T-helper 1 cell treated with Interleukin-12 subunit alpha and Interleukin-12 subunit beta and Interleukin-4 antibody, amounts not matched to agents 30 μg/mL and 1 μg/mL, for 36 hours (primary cell): Measurements from ENCODE around the gene CYCS.
"Not testable (repeated sequence)": the region's sequence is repeated elsewhere in the genome, so short reads cannot be mapped to it uniquely, and the experiment has no call there.

Source experiments
- H3K27ac Mint-ChIP-seq: one replicate; pipeline ENCODE4 v1.8.0; 2021; ENCODE audit warnings: mild to moderate bottlenecking, mixed read lengths
- H3K27me3 Mint-ChIP-seq: one replicate; pipeline ENCODE4 v1.8.0; 2021; ENCODE audit warnings: low read depth, mixed read lengths
- H3K36me3 Mint-ChIP-seq: one replicate; pipeline ENCODE4 v1.8.0; 2021; ENCODE audit warnings: low read depth, mixed read lengths
- H3K4me1 Mint-ChIP-seq: one replicate; pipeline ENCODE4 v1.8.0; 2021; ENCODE audit warnings: low read depth, mixed read lengths
- H3K4me3 Mint-ChIP-seq: one replicate; pipeline ENCODE4 v1.8.0; 2021; ENCODE audit warnings: mild to moderate bottlenecking, moderate library complexity, mixed read lengths
- H3K9me3 Mint-ChIP-seq: one replicate; pipeline ENCODE4 v1.8.0; 2021; ENCODE audit warnings: mixed read lengths

CYCS gene

DNA sequence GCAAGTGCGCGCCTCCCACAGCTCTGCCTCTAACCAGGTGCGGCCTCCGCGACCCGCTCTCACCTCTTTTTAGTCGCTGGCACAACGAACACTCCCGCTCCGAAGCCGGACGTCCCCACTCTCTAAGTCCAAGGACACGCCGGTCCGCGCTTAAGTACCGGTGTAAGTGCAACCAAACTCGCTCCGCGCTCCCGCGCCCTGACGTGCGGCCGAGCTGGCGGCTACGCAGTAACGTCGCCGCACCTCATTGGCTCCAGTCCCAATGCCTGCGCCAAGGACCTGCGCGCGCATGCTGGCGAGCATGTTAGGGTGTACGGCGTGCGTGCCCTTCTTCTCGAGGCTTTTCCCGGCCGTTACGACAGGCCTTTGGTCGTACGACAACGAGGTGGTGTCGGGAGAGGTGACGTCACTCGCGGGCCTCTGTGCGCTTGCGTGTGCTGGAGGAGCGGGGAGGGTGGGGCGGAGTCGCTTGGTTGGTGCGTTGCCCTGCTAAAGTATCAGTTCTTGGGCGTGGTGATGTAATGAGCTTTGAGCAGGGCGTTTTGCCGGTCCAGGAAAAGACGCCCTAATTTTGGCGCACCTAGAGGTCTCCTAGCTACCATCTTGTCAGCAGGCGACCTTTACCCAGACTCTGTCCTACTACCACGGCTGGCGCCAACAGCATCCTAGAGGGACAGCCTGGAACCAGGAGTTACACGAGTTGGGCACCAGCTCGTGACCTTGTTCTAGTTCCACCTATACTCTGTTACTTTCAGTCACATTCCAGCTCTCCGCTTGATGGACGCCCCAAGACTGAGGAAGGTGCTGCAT lies at the start of gene CYCS:
CYCS (minus strand) TSS at position 124 of the 810 bp plus-strand sequence. CDS start 1,141 bp downstream, outside the sequence.
- Mint-ChIP-seq H3K9me3 (no peaks in the 10 kb centered on the region), H3K27me3 (no peaks in the 10 kb centered on the region), H3K27ac (peak within 1 kb of the TSS; percentile 100), H3K36me3 (peaks cover 32% of the 10 kb centered on the region), H3K4me1 (peaks cover 17% of the 10 kb centered on the region), H3K4me3 (peak within 1 kb of the TSS; percentile 100)

DNA sequence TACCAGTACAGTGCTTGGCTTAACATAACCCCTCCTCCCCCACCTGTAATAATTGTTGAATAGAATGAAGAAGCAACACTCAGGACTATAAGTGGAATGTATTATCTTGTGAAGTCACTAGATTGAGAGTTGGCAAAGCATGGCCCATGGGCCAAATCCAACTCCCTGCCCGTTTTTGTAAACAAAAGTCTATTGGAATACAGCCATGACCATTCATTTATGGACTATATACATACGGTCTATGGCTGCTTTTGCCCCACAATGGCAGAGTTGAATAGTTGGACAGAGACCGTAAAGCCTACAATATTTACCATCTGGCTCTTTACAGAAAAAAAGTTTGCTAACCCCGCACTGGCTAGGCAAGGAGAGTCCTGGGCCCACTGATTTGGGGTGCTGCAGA lies 48.1 kb upstream of the CYCS start:
- H3K36me3 Mint-ChIP-seq = peaks cover 6% of the 10 kb centered on the region
- no peak overlapping the region for H3K4me3 Mint-ChIP-seq
- no peaks in the 10 kb centered on the region for H3K27me3 Mint-ChIP-seq
- H3K4me1 Mint-ChIP-seq = peaks cover 6% of the 10 kb centered on the region
- H3K9me3 Mint-ChIP-seq = peaks cover 5% of the 10 kb centered on the region
- no peak overlapping the region for H3K27ac Mint-ChIP-seq

DNA sequence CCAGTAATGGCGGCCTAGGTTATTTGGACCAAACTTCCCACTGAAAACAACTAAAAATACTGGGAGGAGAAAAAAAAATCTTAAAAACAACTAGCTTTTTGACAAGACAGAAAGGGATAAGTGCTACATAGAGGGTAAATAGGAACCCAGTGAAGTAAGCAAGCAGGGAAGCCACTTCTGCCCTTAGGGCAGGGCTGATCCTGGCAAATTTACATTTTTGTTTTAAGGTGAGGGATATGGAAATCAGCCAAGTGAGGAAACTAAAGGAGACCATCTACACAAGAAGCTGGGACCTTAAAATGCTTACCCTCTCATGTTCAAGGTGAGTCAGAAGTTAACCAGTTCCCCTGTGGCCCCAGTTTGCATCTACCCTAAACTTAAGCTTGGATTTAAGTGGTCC lies 46.5 kb upstream of the CYCS start:
- Mint-ChIP-seq H3K9me3 (peaks cover 5% of the 10 kb centered on the region), H3K4me1 (peaks cover under 1% of the 10 kb centered on the region), H3K27me3 (no peaks in the 10 kb centered on the region), H3K36me3 (peaks cover 3% of the 10 kb centered on the region), H3K27ac (no peak overlapping the region), H3K4me3 (no peak overlapping the region)

DNA sequence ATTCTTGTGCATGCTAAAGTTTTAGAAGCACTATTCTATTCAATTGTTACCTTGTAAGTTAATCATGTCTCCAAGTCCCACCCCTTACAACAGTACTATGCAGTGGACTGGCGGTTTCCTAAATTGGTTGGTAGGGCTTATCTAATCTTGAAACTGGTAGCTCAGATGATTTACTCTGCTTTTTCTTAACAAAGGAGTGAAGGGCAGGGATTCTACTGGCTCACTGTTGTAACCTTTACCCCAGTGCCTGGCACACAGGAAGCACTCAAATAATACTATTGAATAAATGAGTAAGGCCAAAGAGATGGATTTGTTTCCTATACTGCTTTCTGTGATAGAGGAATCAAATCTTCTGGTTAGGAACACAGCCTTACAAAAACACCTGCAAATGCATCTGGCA lies 46.0 kb upstream of the CYCS start:
- H3K36me3 Mint-ChIP-seq = peaks cover 3% of the 10 kb centered on the region
- H3K9me3 Mint-ChIP-seq = peaks cover 5% of the 10 kb centered on the region
- no peaks in the 10 kb centered on the region for H3K4me1 Mint-ChIP-seq
- H3K27ac Mint-ChIP-seq = no peak overlapping the region
- no peak overlapping the region for H3K4me3 Mint-ChIP-seq
- H3K27me3 Mint-ChIP-seq = no peaks in the 10 kb centered on the region

DNA sequence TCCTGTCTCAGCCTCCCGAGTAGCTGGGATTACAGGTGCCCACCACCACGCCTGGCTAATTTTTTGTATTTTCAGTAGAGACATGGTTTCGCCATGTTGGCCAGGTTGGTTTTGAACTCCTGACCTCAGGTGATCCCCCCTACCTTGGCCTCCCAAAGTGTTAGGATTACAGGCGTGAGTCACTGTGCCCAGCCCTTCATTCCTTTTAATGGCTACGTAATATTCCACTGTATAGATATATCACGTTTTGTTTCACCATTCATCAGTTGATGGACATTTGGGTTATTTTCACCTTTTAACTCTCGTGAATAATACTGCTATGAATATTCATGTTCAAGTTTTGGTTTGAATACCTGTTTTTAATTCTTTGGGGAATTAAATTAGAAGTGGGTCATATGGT lies 44.6 kb upstream of the CYCS start:
- no peaks in the 10 kb centered on the region for H3K4me1 Mint-ChIP-seq
- H3K27ac Mint-ChIP-seq = no peak overlapping the region
- peaks cover 5% of the 10 kb centered on the region for H3K9me3 Mint-ChIP-seq

DNA sequence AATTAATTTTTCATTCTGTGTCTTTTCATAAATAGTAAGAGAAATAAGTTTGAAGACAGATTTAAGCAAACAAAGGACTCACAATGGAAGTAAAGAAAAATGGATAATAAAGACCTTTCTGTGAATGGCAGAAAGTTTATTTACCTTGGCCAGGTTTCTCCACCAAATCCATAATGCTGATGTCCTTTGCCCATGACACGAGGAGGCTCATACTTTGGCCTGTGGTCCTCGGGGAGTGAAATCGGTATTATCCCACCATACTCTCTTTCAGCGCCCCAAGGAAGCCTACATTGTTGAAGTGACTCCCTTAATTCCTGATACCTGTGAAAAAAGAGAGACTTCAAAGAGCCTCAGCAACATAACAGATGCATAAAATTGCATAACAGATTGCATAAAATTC lies 43.1 kb upstream of the CYCS start:
- Mint-ChIP-seq H3K27ac (no peak overlapping the region), H3K36me3 (peaks cover 3% of the 10 kb centered on the region), H3K27me3 (no peaks in the 10 kb centered on the region), H3K4me1 (no peaks in the 10 kb centered on the region), H3K9me3 (peaks cover 5% of the 10 kb centered on the region), H3K4me3 (no peak overlapping the region)

More for the DNA sequence above, 44.6 kb upstream of the CYCS start:
- H3K4me3 Mint-ChIP-seq = no peak overlapping the region
- no peaks in the 10 kb centered on the region for H3K27me3 Mint-ChIP-seq
- H3K36me3 Mint-ChIP-seq = peaks cover 3% of the 10 kb centered on the region

DNA sequence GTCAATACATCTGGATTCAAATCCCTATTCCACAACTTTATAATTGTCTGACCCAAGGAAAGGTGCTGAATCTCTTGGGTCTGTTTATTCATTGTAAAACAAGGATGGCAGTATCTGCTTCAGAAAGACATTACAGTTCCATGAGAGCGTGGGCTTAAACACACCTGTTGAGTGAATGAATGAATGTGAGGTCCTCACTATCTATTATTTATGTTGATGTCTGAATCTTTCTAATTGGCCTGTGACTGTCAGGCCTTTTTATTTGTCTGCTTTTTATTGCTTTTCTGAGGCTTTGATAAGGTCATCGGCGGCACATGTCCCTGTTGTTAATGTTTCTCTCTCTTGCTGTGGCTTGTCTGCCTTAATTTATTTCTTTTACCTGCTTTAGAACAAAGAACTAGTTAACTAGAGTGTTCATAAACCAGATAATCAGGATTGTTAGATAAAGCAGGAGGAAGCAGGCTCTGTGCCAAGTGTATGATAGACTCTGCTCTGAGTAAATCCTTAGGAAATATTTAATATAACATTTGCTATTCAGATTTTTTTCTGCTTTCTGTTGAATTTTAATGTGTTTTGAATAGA lies 42.3 kb upstream of the CYCS start:
- Mint-ChIP-seq H3K36me3 (peaks cover 3% of the 10 kb centered on the region), H3K27me3 (no peaks in the 10 kb centered on the region), H3K4me1 (no peaks in the 10 kb centered on the region), H3K9me3 (peaks cover 5% of the 10 kb centered on the region), H3K27ac (no peak overlapping the region), H3K4me3 (no peak overlapping the region)

DNA sequence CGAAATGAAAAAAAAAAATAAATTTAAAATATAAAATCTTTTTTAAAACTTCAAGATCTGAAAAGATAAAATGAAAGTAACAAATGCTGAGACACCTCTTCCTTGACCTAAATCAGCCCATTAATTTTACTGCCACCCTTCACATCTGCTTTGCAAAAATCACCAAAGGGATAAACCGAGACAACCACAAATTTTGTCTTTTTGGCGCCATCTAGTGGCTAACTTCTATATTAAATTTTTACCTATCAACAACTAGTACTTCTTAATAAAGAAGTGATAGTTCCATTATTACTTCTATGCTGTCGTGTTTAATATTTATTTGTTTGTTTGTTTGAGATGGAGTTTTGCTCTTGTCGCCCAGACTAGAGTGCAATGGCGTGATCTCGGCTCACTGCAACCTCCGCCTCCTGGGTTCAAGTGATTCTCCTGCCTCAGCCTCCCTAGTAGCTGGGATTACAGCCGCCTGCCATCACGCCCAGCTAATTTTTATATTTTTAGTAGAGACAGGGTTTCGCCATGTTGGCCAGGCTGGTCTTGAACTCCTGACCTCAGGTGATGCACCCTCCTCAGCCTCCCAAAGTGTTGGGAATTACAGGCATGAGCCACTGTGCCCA lies 35.0 kb upstream of the CYCS start:
- not testable (repeated sequence) for H3K27ac Mint-ChIP-seq, H3K4me3 Mint-ChIP-seq, H3K27me3 Mint-ChIP-seq, H3K36me3 Mint-ChIP-seq, H3K9me3 Mint-ChIP-seq, H3K4me1 Mint-ChIP-seq

DNA sequence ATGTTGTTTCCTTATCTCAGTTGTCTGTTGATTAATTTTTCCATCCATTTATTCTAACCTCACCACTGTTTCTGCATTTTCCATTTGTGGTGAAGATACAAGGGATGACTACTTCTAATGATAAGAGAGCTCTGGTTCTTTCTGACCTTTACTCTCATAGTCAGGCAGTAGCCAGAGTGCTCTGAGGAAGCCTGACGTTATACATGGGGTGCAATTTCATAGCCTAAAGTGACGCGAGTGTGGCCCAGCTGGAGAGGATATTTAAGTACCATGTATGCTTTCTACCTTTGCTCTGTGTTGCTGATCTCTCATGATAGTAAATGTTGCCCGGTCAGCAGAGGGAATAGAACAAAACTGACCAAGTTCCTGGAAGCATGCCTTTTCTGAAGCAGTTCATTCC lies 33.9 kb upstream of the CYCS start:
- Mint-ChIP-seq H3K36me3 (no peaks in the 10 kb centered on the region), H3K4me3 (no peak overlapping the region), H3K27me3 (no peaks in the 10 kb centered on the region)

DNA sequence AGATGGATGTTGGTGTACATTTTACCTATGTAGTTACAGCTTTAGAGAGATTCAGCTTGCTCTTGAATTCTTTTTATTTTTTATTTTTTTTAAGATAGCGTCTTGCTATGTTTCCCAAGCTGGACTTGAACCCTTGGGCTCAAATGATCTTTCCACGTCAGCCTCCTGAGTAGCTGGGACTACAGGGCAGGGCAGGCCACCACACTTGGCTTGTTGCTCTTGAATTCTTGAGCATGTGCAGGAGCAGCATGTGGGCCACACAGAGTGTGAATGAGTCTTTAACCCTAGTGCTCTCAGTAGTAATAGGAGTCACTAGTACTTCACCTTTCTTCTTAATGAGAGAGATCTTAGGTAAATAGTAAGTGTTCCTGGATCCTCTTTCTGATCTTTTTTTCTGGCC lies 26.7 kb upstream of the CYCS start:
- peaks cover 3% of the 10 kb centered on the region for H3K36me3 Mint-ChIP-seq
- H3K4me3 Mint-ChIP-seq = no peak overlapping the region
- H3K9me3 Mint-ChIP-seq = no peaks in the 10 kb centered on the region
- H3K4me1 Mint-ChIP-seq = peaks cover 2% of the 10 kb centered on the region
- no peak overlapping the region for H3K27ac Mint-ChIP-seq
- no peaks in the 10 kb centered on the region for H3K27me3 Mint-ChIP-seq

More for the DNA sequence above, 33.9 kb upstream of the CYCS start:
- H3K27ac Mint-ChIP-seq = no peak overlapping the region
- H3K4me1 Mint-ChIP-seq = peaks cover 2% of the 10 kb centered on the region
- H3K9me3 Mint-ChIP-seq = no peaks in the 10 kb centered on the region

DNA sequence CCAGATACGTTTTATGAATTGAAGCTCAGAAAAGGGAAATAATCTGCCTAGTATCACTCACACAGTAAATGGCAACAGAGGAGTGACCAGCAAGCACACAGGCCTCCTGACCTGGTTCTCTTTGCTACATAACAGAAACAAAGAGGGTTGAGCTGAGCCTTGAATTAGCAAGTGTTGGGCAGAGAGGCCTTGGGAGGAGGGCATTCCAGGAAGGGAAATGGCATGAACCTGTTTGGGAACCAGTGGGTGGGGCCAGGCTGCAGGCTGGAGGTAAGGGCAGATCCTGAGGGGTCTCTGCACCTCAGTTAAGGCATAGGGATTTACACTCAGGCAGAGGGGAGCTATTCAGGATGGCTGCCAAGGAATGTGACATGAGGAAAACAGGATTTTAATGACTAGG lies 24.8 kb upstream of the CYCS start:
- Mint-ChIP-seq H3K27me3 (no peaks in the 10 kb centered on the region), H3K4me3 (no peak overlapping the region), H3K27ac (no peak overlapping the region), H3K9me3 (no peaks in the 10 kb centered on the region), H3K4me1 (peaks cover 2% of the 10 kb centered on the region), H3K36me3 (peaks cover 3% of the 10 kb centered on the region)

DNA sequence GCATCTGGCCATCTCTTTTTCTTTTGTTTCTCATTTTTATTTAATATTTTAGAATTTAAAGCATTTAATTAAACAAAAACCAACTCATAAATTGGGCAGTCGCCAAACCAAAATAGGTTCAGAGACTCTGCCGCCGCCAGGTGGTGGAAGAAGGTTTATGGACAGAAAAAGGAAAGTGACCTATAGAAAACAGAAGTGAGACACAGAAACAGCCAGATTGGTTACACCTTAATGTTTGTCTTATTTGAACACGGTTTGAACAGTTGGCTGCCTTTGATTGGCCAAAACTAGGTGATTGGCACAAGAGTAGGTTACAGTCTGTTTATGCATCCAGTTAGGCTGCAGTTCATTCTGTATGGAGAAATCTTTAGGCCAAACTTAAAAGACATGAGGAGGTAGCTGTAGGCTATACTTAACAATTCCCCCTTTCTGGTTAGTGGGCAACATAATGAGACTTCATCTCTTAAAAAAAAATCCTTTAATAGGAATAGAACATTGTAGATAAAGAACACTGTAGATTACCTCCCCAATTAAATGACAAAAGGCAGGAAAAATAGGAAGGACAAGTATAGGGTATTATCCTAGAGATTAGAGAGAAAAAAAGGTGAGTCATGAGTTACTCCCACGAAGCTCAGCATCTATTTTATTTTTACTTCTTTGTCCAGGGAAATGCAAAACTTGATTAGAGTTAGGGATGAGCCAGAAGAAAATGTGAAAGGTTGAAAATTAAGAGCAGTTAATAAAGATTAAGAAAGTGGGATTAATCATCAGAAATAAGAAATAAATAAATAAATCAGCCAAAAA lies 23.9 kb upstream of the CYCS start:
- peaks cover 3% of the 10 kb centered on the region for H3K36me3 Mint-ChIP-seq
- H3K27ac Mint-ChIP-seq = no peak overlapping the region
- peaks cover 2% of the 10 kb centered on the region for H3K4me1 Mint-ChIP-seq
- no peaks in the 10 kb centered on the region for H3K9me3 Mint-ChIP-seq
- H3K4me3 Mint-ChIP-seq = no peak overlapping the region
- no peaks in the 10 kb centered on the region for H3K27me3 Mint-ChIP-seq

DNA sequence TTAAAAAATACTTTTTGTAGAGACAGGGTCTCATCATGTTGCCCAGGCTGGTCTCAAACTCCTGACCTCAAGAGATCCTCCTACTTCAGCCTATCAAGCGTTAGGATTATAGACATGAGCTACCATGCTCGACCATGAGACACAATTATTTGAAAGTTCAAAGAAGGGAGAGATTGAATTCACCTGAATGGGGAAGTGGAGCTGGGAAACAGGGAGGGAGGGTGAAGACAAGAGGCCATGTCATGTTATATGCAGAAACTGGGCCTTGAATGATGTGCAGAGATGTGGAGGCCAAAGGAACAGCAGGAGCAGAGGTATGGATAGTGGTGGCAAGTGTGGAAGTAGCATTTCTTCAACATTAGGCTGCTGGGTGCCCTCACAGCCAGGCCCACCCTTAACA lies 18.7 kb upstream of the CYCS start:
- Mint-ChIP-seq H3K9me3 (no peaks in the 10 kb centered on the region), H3K4me1 (no peaks in the 10 kb centered on the region), H3K4me3 (no peak overlapping the region), H3K27ac (no peak overlapping the region), H3K27me3 (no peaks in the 10 kb centered on the region), H3K36me3 (no peaks in the 10 kb centered on the region)

DNA sequence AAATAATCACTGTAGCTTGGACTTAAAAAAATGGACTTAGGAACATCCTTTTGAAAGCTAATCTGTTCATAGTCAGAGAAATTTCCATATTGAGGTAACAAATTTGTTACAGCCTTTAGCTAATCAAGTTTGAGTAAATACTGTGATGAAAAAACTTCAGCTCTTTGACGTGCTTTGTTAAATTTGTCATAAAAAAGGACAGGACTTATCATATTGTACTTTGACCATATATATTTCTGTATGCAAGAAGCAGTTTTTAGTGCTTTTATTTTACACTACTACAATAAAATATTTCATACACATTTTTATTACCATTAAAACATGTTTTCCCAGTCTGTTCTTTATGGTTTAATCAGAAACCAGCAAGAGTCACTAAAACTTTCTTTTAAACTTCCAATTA lies 14.5 kb upstream of the CYCS start:
- no peak overlapping the region for H3K27ac Mint-ChIP-seq
- H3K4me1 Mint-ChIP-seq = no peaks in the 10 kb centered on the region
- no peak overlapping the region for H3K4me3 Mint-ChIP-seq
- no peaks in the 10 kb centered on the region for H3K27me3 Mint-ChIP-seq
- H3K36me3 Mint-ChIP-seq = no peaks in the 10 kb centered on the region
- no peaks in the 10 kb centered on the region for H3K9me3 Mint-ChIP-seq
